GM19043 (cell line): Measurements from ENCODE around the gene UNC13A.

Experiments used
- ATAC-seq: cut with Tn5 transposase; IDR thresholded peaks from one replicate; pipeline ENCODE4 v1.9.1; 2021; ENCODE audit warnings: low read depth; ENCODE audit not compliant: unreplicated experiment

The UNC13A gene

DNA sequence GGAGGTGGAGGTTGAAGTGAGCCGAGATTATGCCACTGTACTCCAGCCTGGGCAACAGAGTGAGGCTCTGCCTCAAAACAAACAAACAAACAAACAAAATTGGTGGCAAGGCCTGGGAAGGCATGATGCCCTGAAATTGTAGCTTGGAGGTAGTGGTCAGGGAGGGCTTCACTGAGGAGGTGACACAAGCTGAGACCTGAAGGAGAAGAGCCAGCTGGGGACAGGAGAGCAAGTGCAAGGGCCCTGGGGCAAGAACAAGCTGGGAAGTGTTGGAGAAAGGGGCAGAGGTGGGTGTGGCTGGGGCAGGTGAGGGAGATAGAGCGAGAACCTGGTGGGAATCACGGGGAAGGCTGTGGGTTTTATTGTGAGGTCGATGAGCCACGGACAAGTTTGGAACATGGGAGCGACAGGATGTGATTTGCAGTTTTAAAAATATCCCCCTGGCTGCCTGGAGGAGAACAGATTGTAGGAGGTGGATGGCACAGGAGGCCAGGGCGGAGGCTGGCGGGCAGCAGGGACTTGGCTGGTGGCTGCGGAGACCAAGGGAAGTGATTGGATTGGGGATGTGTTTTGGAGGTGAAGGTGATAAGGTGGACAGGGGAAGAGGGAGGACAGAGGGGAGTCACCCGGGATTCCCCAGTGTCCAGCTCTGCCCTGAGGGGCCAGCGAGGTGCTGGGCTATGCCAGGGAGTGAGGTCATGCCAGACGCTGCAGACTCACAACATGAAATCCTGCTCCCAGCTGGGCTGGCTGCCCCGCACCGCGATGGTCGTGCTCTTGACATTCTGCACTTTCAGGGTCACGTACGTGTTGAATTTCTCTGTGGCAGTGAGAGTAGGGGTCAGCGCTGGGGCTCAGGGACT lies 14.0 kb downstream of the UNC13A start:
- ATAC-seq = no peak

DNA sequence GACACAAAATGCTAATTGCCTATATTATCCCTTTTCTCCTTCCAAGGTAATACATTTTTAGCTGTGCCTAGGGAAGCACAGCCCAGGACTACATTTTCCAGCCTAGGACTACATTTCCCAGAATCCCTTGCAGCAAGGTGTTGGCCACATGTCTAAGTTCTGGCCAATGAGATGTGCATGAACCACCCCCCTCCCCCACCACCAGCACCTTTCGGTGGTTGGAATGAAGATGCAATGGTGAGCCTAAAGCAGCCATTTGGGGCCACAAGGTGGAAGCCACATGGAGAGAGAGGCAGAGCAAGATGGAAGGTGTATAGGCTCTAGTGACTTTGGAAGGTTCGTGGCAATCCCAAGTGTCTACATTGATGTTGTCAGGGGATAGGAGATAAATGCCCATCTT lies 16.2 kb downstream of the UNC13A start:
- ATAC-seq = no peak

DNA sequence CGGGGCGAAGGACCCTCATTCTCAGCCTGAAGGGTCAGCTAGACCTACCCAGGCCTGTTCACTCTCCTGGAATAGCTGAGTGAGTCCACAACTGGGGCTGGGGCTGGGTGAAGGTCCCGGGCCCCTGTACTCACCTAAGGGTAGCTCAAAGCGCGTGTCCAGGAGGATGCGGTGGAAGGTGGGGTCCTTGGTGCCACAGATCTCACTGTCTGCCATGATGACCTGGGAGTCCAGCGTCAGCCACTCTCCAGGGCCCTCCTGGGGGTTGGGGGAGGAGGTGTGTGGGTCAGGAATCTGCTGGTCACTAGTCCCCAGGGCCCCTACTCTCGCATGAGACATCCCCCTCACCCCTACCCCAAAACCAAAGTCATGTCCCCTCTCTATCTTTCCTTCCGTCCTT lies 18.7 kb downstream of the UNC13A start:
- ATAC-seq = no peak

DNA sequence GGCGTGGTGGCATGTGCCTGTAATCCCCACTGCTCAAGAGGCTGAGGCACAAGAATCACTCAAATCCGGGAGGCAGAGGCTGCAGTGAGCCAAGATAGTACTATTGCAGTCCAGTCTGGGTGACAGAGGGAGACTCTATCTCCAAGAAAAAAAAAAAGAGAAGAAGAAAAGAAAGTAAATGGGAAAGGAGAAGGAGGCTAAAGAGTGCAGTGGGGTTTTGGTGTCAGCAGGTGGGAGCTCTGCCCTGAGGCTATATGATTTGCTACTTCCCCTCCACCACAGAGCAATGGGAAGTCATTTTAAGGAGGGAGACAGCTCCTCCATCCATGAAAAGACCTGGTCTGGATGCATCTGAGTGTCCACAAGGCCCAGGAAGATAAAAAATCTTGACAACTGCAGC lies 23.1 kb downstream of the UNC13A start:
- ATAC-seq = no peak

DNA sequence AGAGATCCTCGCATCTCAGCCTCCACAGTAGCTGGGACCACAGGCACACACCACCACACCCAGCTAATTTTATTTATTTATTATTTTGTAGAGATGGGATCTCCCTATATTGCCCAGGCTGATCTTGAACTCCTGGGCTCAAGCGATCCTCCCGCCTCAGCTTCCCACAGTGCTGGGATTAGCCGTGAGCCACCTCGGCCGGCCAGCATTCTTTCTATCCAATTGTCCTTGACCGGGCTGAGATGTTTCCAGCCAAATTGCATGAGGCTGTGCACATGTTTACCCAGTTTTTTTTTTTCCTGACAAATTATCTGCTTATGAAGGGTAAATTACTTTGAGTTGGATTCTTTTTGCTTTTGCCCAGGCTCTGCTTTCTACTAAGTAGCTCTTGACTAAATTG lies 28.2 kb downstream of the UNC13A start:
- ATAC-seq = no peak

DNA sequence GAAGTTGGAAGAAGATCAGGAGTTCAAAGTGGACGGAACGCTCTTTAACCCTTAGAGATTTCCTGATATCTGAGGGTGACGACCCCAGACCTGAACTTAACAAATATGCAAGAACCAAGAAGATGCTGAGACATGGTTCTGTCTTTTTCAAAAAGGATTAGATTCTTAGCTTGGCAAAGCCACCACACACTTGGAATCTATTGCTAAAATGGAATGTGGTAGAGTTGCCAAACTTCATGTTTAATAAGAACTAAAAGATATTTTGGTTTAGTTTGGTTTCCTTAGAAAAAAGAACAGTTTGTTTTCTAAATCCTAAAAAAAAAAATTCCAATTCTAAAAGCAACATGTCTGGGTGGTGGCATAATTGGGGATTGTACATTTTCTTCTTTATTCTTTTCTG lies 29.5 kb downstream of the UNC13A start:
- no peak for ATAC-seq

DNA sequence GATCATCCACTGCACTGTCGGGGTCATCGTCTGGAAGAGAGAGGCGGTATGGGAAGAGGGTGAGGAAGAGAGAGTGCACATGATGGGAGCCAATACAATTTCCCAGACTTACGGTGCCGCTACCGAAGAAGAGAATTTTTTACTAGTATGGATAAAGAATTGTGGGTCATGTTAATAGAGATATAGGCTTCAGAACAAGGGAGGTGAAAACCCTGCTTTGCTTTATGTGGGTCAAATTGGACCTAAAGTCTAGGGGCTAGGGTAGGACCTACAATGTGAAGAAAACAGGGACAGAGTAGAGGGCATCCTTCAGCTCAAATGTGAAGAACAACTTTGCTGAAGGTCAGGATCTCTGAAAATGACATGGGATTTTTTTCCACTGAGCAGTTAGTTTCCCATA lies 29.9 kb downstream of the UNC13A start:
- no peak for ATAC-seq

DNA sequence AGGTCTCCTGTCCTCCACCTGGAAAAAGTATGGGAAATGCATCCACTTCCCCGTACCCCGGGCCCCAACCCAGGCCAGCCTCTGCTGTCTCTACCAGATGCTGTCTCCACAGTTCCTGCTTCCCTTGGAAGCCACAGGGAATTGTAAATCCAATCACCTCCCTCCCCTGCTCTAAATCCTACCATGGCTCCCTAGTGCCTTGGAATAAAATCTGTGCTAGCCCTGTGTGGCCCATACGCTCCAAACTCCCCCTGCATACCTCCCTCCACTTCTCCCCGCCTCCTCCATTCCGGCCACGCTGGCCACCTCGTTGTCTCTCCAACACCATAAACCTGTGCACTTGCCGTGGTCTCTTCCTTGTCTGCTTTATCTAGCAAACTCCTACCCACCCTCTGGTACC lies 31.2 kb downstream of the UNC13A start:
- no peak for ATAC-seq

DNA sequence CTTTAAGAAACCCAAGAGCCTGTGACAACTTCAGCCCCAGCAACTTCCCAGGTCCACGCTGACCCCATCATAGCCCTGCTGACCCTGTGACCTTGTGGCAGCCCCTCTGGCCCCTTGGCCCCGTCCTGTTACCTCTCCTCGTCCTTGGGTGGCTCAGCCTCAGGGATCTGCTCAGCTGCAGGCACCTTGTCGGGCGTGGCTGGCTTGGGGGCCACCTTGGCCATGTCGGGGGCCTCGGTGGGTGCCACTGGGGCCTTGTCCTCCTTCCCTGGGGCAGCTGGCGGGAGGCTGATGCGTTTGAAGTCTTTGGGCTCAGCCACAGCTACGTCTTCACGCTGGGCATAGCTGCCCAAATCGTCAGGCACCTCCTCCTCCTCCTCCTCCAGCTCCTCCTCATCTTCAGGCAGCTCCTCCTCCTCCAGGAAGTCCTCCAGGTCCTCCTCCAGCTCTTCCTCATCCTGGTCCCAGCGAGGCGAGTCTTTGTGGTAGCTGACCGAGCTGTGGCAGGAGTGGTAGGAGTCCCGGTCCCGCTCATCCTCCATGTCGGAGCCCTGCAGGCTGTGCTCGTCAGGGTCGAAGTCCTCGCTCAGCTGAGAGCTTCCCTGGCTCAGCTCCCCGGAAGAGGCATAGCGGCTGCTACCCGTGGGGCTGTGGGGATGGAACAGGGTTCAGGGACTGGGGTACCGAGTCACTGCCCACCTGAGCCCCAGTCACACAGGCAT lies 32.2 kb downstream of the UNC13A start:
- no peak for ATAC-seq

DNA sequence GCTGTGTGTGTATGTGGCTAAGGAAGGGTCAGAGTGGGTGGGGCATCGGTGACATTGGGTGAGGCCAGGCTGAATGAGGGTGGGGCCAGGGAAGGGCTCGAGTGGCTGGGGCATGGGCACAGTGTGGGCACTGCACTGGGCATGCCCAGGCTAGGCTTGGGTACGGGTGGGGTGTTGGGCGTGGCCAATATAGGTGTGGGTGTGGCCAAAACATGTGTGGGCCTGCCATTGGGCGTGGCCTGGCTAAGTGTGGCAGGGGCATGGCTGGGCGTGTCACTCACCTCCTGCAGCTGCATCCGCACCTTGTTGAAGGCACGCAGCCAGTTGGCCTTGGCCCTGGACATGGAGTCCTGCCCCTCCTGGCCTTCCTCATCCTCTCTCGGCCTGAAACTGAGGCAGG lies 33.2 kb downstream of the UNC13A start:
- ATAC-seq = no peak

DNA sequence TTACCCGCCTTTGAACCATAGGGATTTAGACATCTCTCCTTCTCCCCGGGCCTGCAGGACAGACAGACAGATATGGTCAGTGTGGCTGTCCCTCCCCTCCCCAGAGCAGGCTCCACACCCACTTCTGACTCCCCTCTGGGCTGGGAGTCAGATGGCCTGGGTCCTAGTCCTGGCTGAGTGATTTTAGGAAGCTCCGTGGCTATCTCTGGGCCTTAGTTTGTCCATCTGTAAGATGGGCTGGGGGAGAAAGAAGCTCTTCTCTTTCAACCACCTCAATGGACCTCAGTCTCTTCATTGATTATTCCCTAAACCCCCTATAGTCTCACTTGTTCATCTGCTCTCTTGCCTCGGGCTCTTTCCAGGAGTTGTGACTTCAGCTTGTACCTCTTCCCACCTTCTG lies 35.5 kb downstream of the UNC13A start:
- ATAC-seq = no peak

DNA sequence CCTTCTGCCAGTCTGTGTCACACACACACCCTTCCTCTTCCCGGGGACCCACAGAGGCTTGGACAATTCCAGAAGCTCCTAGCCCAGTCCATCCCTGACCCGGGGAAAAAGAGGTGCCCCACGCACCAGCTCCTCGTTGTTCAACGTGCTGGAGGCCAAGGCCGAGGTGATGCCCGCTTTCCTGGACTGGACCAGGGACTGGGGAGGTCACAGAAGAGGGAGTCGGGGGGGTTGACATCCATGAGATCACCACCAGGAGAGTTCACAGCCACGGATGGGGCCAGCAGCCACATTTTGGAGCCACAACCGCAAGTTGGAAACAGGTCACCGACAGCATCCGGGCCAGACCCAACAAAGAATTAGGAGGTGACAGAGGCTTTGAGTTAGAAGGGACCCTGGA lies 39.4 kb downstream of the UNC13A start:
- no peak for ATAC-seq

DNA sequence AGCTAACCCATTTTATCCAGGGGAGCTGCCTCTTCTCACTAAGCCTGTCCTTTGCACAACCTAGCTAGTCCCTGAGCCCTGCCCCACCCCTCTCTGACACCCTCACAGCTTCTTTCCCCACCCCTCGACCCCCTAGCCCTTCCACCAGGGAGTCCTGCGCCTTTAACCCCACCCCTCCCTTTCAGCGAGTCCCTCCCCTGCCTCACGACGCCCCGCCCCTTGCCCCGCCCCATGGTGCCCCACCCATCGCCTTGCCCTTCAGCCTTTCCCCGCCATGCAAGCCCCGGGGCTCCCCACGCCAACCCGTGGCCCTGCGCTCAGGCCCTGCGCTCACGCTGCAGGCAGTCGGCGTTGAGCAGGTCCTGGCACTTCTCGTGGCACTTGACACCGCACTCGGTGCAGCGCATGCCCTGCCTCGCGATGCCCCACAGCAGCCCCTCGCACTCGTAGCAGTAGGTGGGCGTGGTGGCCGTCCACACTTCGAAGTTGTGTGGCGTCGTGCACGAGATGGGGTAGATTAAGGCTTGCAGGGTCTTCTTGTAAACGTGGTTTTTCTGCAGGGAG lies 40.0 kb downstream of the UNC13A start:
- ATAC-seq = no peak

DNA sequence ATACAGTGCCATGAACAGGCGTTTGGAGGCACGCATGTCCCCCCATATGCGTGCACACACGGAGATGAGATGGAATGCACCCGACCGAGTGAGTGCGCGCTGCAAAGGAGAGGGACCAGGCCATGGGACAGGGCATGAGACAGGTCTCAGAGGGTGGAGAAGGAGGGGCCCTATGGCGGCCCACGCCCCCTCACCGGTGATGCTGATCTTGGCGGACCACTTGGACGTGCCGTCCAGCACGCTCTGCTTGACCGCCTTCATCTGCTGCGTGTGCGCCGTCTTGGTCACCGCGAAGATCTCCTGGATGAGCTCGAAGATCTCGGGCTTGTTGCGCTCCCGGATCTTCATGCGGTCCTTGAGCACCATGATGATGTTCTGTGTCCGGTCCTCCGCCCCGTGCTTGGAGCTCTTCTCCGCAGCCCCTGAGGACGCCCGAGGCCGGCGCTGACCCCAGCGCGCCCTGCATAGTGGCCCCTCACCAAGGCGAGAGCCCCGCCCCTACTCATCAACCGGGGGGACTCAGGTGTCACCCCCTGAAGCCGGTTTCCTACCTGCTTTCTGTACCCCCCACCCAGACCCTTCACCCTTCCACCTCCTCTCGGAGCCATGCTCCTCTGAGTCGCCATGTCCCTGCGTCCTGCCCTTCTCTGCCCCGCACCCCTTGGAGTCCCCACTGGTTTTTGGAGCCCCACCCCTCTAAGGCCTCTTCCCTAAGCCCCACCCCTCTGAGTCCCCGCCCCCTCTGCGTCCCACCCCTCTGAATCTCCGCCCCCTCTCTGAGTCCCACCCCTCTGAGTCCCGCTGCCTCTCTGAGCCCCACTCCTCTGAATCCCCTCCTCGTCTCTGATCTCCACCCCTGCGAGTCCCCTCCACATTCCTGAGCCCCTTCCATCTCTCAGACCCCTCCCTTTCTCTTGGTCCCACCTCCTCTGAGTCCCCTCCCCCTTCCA lies 40.8 kb downstream of the UNC13A start:
- ATAC-seq = no peak

DNA sequence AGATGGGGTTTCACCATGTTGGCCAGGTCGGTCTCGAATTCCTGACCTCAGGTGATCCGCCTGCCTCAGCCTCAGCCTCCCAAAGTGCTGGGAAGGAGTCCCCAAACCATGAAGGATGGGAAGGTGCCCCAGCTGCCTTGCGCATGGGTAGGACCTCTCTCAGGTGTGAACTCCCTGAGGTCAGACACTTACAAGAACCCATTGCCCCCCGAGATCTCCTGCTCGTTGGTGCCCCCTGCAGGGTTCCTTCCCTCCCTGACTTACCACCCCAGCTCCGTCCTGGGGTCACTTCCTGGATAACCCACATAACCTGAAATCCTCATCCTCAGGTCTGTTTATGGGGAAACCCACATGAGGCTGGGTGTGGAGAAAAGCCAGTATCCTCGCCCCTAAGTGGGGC lies 41.7 kb downstream of the UNC13A start:
- no peak for ATAC-seq

DNA sequence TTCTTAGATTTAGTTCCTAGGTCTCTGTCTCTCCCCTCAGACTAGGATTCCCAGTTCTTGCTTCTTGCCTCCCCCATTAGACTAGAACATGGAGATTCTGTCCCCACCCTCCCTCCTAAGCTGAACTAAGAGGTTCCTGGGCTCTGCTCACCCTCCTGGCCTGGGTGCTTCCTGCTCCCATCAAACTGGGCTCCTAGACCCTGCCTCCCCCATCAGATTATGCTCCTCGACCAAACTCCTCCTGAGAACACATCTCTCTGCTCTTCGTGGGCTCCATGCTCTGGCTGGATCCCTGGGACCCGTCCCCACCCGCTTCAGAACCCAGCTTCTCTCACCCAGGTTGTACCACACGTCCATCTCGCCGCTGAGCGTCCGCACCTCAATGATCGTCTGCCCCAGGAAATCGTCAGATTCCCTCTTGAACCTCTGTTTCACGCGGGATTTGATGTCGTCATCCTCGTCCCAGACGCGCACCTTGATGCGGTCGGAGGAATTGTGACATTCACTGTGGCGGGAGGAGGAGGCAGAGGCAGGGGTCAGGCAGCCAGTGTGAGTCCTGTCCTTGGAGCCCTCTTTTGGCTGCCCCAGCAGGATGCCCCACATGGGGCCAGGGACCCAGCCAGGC lies 42.7 kb downstream of the UNC13A start:
- no peak for ATAC-seq

DNA sequence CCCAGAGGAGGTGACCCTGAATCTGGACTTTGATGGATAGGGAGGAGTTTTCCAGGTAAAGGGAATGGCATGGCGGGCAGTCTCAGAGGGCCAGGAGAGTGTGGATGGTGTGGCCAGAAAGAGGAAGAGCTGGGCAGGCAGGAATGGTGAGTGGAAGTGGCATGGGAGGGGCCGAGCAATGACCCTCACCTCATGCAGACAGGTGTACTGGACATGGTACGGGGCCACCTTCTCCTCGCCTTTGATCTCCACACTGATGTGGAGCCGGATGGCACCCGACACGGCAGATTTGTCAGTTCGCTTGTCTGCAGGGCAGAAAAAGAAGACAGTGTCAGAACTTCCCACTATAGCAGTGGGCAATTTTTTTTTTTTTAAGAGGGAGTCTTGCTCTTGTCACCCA lies 45.5 kb downstream of the UNC13A start:
- ATAC-seq = no peak

DNA sequence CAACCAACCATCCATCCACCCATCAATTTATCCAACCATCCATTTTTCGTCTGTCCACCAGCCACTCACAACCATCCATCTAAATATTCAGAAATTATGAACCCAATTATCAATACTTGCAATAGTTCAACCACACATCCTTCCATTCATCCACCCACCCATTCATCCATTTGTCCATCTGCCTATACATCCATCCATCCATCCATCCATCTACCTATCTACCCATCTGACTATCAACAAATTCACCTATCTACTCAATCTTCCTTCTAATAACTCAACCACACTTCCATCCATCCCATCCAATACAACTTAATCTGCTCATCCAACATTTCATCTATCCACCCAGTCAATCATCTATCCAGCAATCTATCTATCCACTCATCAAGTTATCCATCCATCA lies 46.3 kb downstream of the UNC13A start:
- no peak for ATAC-seq

DNA sequence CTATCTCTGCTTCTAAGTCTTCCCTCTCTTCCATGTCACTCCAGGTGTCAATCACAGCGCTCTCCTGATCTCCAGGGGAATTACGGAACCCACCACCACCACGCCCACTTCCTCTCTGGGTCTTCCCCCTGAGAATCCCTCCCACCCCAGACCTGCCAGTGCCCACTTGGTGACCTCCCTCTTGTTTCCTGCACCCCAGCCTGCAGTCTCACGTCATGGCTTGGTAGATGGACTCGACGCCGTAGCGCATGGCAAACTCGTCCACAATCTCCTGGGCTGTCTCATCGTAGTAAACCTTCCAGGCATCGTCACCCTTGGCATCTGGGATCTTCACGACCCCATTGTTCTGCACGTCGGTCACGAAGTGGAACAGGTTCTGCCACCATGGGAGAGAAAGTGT lies 47.0 kb downstream of the UNC13A start:
- ATAC-seq = no peak

DNA sequence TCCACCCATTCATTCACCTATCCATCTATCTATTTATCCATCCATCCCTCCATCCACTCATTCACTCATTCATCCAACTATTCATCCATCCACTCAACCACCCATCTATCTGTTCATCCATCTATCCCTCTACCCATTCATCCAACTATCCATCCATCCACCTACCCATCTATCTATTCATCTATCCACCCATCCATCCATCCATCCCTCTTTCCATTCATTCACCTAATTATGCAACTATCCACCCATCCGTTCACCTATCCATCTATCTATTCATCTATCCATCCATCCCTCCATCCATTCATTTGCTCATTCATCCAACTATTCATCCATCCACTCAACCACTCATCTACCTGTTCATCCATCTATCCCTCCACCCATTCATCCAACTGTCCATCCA lies 54.5 kb downstream of the UNC13A start:
- ATAC-seq = no peak
